ENCODE results near the gene SLC9A9.

- no peak for TF ChIP-seq ZC3H10 (CRISPR knock-in tag; IDR thresholded peaks at IDR 0.05)
- no peak for TF ChIP-seq CSDC2 (CRISPR knock-in tag; IDR thresholded peaks at IDR 0.05)
- TF ChIP-seq ARNTL (CRISPR knock-in tag; IDR thresholded peaks at IDR 0.05; ENCODE audit: borderline replicate concordance, low read depth): no peak
- no peak for TF ChIP-seq ZFP3 (CRISPR knock-in tag; IDR thresholded peaks at IDR 0.05)
- TF ChIP-seq TSHZ2 (CRISPR knock-in tag; IDR thresholded peaks at IDR 0.05): no peak
- no peak for TF ChIP-seq RARB (CRISPR knock-in tag; IDR thresholded peaks at IDR 0.05)
These were observed 406.6 kb downstream of the SLC9A9 start for GRCh38 chr3:143441516-143442171.
